Measurements from ENCODE around the gene AHNAK.
"Not testable (repeated sequence)": the region's sequence is repeated elsewhere in the genome, so short reads cannot be mapped to it uniquely, and the experiment has no call there.

- TF ChIP-seq EZH2 (IDR thresholded peaks at IDR 0.05; ENCODE audit: borderline replicate concordance, low read length), result not testable (repeated sequence)
- TF ChIP-seq, protein P1, sequence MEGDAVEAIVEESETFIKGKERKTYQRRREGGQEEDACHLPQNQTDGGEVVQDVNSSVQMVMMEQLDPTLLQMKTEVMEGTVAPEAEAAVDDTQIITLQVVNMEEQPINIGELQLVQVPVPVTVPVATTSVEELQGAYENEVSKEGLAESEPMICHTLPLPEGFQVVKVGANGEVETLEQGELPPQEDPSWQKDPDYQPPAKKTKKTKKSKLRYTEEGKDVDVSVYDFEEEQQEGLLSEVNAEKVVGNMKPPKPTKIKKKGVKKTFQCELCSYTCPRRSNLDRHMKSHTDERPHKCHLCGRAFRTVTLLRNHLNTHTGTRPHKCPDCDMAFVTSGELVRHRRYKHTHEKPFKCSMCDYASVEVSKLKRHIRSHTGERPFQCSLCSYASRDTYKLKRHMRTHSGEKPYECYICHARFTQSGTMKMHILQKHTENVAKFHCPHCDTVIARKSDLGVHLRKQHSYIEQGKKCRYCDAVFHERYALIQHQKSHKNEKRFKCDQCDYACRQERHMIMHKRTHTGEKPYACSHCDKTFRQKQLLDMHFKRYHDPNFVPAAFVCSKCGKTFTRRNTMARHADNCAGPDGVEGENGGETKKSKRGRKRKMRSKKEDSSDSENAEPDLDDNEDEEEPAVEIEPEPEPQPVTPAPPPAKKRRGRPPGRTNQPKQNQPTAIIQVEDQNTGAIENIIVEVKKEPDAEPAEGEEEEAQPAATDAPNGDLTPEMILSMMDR (conservative IDR thresholded peaks at IDR 0.05 in 1 of 2, IDR thresholded peaks at IDR 0.05 in 1 of 2; ENCODE audit: extremely low read depth in 1 of 2, insufficient read depth in 1 of 2, low read depth in 1 of 2, low read length in 2 of 2), result not testable (repeated sequence)
These were observed 13.0 kb upstream of the AHNAK start for GRCh38 chr11:62559626-62560025.

All from mammary epithelial cell (primary cell).